Stimulated activated CD4-positive, alpha-beta T cell treated with anti-CD3 and anti-CD28 coated beads, Interleukin-4, amount 100 ng/mL, for 24 hours (primary cell): ENCODE measurements around the gene UBE2G2.
"Not testable (repeated sequence)": the region's sequence is repeated elsewhere in the genome, so short reads cannot be mapped to it uniquely, and the experiment has no call there.

Experiments used
- DNase-seq: peaks from one replicate; pipeline ENCODE4 v3.0.0-alpha.2; 2020

The UBE2G2 gene

DNA sequence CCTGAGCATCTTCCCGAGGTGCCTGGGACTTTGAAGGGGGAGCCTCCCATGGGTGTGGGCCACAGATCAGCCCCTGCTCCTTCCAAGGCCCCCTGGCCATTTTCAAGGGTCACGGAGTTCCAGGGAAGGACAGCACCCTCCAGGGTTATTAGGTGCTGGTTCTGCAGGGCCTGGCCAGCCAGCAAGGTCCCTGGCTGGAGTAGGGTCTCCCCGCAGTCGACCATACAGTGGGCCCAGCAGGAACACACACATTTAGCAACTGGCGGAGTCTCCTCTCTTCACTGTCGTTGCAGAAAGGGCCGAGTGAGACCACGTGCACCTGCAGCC is 34.0 kb upstream of the UBE2G2 start:
- DNase-seq, result no peak

DNA sequence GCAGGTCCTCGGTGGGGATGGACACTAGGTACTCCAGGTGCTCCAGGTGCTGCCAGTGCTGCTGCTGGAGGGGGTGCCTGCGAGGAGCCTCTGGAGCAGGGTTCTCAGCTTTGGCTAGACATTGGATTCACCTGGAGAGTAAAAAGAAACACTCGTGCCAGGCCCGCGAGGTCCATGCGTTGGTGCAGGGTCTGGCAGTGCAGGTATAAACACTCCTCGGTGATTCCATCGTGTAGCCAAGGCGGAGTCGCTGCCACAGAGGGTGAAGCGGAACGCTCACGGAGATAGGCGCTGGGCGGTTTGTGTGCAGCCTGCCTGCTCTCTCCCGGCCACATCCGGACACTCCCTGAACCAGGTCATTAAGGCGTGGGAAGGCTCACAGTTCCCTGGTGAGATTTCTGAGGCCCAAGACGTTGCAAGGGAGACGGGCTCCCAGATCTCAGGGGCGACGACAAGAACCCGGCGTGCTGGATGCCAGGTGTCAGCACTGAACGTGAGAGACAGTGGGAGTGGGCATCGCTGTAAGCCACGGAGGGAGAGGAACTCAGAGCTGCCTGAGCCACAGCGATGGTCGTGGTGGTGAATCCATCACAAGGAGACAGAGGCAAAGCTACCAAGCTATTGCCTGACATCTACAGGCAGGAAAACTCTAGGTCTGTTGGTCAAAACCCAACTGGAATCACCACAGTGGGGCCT is 33.5 kb upstream of the UBE2G2 start:
- no peak for DNase-seq

DNA sequence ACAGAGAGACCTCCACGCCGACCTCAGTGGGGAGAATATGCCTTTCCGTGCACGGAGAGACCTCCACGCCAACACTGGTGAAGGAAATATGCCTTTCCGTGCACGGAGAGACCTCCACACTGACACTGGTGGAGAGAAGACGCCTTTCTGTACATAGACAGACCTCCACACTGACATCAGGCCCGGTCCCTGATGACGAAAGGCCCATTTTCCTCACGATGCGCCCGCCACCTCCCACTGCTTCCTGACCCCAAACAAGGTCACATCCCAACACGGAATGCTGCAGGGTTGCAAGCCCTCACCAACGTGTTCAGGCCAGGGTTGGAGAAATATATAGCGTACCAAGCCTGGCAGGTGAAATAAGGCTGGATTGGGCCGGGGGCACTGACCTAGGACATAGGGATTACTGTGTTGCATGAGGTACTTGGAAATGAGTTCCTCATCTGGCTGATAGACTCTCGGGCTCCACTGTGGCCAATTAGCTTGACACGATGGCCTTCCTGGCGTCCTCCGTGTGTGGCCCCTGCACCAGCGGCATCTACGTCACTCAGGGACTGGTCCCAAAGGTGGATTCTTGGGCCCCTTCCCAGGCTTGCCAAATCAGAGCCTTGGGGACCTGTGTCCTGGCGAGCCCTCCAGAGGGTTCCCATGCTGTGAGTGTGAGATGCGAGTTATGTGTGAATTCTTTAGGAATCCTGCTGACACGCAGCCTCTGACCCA is 32.8 kb upstream of the UBE2G2 start:
- no peak for DNase-seq

DNA sequence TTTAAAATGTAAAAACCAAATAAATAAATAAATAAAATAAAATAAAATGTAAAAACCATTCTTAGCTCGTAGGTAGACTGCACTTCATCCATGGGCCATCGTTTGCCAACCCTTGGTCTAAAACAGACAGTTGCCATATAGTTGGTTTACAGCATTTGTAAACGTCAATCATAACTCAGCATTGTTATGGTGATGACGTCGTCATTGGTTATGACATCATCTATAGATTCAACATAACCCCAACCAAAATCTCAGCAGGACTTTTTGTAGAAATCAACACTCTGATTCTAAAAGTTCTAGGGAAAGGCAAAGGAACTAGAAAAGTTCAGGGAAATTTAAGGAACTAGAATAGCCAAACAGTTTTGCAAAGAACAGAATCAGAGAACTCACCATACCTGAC is 32.0 kb upstream of the UBE2G2 start:
- no peak for DNase-seq

DNA sequence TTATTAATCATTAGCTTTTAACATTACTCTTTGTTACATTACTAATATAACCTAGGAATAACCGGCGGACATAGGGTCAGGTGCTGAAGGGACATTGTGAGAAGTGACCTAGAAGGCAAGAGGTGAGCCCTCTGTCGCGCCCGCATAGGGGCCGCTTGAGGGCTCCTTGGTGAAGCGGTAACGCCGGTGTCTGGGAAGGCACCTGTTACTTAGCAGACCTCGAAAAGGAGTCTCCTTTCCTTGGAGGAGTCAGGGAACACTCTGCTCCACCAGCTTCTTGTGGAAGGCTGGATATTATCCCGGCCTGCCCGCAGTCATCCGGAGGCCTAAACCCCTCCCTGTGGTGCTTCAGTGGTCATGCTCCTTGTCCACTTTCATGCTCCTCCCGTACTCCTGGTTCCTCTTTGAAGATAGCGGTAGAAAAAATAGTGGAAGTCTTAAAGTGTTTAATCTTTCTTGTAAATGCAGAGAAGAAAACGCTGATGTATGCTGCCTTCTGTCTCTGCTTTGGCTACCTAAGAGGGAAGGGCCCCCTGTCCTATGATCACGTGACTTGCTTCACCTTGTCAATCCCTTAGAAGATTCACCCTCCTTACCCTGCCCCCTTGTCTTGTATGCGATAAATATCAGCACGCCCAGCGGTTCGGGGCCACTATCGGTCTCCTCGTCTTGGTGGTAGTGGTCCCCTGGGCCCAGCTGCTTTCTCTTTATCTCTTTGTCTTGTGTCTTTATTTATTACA is 31.1 kb upstream of the UBE2G2 start:
- not testable (repeated sequence) for DNase-seq

DNA sequence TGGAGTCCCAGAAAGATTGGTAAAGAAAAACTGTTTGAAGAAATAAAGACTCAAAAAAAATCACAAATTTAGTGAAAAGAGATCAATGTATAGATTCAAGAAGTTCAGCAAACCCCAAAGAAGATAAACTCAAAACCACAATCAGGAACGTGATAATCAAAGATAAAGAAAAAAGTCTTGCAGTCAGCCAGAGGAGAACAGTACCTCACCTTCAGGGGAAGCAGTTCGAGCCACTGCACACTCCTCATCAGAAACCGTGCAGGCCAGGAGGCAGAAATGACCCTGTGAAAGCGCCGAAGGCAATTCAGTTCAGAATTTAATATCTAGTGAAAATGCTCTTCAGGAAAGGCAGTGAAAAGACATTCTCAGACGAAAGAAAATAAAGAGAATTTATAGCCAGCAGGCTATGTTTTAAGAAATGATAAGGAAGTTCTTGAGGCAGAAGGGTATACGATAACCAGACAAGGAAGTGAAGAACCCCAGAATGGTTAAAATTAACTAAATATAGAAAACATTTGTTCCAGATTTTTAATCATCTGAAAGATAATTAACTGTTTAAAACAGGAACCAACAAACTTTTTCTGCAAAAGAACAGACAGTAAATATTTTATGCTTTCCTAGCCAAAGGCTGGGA is 29.7 kb upstream of the UBE2G2 start:
- DNase-seq, result no peak

DNA sequence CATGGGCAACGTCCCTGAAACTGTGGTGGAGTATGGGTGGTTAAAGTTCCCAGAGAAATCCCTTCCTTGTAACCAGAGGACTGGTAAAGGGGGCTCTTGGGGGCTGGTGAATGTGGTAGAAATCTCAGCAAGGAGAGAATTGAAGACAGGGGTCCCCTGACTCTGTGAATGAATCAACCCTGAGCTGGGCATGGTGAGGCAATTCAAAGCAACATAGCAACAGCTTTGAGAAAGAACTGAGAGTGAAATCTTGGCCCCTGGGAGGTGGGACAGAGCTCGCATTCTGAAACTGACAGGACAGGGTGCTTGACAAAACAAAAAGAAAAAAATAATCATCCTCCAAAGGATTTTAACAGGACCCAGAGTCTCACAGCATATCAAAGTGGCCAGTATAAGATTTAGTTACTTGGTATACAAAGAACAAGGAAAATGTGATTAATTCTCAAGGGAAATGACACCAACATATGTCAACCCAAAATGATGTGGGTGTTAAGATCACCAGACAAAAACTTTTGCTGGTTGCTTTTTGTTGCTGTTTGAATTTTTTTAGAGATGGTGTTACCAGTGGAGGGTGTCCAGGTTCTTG is 28.0 kb upstream of the UBE2G2 start:
- DNase-seq, result no peak

DNA sequence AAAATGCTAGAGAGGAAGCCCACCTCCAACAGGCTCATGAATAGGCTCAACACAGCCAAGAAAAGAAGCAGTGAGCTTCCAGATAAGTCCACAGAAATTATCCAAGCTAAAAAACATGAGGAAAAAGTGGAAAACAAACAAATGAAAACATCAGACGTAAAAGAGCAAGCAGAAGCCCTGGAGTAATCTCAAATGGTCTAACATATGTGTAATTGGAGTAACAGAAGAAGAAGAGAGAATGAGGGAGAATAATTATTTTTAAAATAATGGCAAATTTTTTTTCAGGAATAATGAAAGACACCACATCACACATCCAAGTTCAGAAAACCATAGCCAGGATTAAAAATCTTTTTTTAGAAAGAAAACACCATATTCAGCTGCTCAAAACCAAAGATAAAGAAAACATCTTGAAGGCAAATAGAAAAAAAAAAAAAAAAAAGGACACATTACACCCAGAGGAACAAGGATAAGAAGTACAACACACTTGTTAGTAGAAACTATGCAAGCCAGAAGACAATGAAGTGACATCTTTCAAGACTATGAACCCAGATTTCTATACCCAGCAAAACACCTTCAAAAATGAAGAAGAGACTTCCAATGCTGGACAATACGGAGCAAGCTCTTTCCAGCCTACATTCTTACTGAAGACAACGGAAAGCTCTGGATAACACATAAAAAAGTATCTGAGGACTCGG is 26.9 kb upstream of the UBE2G2 start:
- no peak for DNase-seq

DNA sequence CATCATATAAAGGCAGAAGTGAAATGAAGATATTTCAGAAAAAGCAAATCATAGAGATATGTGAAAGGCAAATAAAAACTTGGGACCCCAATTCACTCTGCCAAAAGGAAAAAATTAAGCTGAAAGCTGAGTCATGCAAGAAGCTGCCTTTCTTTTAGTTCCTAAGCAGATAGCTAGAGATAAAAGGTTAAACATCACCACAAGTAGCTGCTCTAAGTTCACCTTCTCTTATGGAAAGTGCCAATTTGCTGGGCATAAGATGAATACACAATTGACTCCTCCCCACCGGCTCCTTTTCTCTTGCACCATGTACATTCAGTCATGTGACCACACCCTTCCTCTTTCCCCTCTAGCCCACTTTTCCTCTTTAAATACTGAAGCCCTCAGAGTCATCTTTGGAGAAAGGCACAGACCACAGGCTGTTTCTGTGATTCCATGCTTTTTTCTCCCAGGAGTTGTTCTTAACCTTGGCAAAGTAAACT is 21.6 kb upstream of the UBE2G2 start:
- DNase-seq, result no peak

DNA sequence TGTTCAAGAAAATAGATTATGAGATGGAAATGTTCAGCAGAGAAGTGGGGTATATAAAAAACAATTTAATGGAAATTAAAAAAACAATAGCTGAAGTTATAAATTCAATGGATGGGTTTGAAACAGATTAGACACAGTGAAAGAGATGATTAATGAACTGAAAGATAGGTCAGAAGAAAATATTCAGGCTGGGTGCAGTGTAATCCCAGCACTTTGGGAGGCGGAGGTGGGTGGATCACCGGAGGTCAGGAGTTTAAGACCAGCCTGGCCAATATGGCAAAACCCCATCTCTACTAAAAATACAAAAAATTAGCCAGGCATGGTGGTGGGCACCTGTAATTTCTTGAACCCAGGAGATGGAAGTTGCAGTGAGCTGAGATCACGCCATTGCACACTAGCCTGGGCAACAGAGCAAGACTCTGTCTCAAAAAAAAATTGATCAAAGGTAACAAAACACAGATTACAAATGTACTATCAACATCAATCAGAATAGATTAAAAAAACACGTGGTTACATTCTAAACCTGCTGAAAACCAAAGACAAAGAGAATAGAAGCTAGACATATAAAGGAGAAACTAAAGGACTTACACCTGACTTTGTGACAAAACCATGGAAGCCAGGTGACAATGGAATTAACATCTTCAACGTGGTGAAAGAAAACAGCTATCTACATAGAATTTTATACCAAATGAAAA is 21.0 kb upstream of the UBE2G2 start:
- DNase-seq, result no peak

DNA sequence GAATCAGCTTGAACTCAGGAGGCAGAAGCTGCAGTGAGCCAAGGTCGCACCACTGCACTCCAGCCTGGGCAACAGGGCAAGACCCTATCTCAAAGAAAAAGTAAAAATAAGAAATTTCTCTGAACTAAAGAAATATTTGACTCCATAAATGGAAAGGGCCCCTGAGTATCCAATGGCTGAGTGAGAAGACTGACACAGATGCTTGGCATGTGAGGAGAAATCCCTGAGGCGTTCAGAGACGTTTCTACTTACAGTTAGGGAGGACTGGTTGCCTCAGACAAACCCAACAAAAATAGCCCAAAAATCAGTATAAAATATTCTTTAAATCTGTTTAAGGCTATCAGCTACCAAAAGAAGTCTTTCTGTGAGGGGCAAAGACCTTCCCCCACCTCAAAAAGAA is 19.2 kb upstream of the UBE2G2 start:
- DNase-seq, result no peak

DNA sequence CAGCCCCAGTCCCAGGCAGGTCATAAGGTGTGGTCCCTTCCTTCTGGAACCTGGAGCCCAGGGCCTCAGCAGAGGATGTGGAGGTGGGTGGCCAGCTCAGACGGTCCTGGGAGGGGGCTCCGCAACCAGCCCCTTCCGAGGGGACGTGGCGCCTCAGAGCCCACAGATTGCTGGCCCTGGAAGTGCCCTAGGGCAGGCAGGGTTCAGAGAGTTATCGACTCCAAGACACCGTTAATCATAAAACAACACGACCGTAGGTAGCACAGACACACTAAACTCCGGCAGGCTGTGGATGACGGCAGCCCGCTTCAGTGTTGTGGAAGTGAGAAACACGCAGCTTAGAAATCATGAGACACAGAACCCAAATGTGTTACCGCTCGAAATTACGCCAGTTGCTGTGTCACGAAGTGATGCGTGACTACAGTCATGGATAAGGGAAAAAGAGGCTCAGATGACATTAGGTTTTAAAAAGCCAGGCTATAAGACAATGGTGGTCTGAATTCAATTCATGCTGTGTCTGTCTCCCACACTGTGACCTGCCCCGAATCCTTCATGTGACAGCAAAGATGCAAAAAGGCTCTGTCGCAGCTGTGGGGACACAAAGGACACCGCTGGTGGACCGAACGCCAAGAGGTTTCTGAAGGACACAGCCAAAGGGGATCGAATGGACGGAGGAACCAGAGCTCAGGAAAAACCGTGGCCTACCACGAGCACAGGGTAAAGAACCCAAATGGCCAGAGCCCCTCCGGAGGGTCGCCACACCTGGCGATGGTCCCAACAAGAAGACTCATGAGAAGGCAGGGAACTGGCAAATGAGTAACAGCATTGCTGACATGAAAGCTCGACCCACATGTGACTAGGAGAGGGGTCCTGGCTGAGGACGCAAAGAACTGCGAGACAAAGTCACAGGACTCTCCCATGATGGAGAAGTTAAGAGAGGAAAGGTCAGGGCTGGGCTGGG is 17.9 kb upstream of the UBE2G2 start:
- DNase-seq, result no peak

DNA sequence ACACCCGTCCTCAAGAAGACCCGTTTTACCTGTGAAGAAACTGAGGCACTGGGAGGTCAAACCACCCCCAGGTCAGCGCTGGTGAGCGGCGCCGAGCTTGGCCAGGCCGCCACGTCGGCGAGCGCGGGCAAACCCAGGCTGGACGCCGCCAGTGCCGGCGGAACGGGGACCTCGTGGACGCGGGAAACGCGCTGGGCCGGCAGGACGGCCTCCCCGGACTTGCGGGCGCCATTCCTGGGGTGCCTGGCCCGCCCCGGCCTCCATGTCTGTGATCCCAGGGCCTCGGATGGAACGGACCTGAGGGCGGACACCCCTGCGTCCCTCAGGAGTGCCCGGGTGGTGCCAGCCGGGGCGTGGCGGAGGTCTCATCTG is 17.0 kb upstream of the UBE2G2 start:
- DNase-seq, result no peak

DNA sequence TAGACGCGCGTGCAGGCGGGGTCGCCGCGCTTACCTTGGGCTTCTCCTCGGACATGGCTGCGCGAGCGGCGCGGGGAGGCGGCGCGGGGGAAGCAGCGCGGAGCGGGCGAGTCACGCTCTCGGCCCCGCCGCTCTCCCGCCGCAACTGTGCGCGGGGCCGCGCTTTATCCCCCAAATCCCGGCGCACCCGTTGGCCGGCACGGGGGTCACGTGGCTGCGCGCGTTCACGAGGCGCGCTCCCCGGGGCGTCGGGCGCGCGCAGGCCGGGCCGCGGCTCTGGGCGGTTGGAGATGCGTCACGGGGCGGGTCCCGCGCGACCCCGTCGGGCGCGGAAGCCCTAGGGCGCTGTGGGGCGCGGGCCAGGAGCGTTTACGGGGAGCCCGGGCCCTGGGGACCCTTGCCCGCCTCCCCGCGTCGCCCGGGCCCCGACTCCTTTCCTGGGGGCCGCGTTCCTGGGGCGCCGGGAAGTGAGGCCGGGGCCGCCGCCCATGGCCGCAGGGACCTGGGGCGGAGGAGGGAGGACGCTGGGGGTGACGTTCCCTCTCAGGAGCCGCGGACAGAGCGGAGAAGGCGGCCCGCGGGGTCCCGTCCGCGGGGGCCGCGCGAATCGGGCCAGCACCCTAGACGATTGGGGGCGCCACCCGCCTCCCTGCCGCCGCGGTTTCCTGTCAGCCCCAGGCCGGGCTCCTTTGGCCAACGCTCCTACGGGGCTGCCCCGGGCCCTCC is 16.5 kb upstream of the UBE2G2 start, which contains the start of gene SUMO3:
TSS of gene SUMO3 (minus strand) at position 149 of the 726 bp plus-strand sequence. CDS start at position 55, 94 bp downstream.
- peak; percentile 80 for DNase-seq

DNA sequence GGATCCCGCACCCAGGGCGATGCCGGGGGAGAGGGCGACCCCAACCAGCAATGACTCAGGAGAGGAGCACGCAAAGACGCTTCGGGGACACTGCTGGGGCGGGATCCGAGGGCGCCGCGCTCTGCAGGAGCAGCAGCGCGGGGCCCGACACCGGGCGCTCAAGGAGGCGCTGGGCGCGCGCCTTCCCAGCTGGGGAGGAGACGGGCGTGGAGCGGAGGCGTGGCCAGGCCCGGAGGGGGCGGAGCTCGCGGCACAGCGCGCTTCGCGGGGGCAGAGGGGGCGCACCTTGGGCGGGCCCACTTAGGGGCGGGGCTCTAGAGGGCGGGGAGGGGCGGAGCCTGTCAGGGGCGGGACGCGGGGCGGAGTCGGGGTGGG is 15.9 kb upstream of the UBE2G2 start:
- DNase-seq, result peak; percentile 90

DNA sequence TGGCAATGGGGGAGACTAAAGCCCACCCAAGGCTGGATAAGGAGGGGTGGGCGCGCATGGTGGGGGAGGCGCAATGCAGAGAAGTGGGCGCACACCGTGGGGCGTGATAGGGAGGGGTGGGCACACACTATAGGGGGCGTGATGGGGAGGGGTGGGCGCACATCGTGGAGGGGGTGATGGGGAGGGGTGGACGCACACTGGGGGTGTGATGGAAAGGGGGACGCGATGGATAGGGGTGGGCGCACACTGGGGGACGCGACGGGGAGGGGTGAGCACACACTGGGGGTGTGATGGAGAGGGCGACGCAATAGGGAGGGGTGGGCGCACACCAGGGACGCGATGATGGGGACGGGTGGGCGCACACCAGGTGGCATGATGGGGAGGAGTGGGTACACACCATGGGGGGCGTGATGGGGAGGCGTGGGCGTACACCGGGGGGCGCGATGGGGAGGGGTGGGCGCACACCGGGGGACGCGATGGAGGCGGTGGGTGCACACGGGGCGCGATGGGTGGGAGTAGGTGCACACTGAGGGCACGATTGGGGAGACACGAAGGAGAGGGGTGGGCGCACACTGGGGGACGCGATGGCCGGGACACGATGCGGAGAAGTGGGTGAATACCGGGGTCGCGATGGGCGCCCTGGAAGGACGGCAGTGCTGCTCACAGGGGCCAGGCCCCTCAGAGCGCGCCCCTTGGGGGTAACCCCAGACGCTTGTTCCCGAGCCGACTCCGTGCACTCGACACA is 15.3 kb upstream of the UBE2G2 start:
- DNase-seq, result no peak

DNA sequence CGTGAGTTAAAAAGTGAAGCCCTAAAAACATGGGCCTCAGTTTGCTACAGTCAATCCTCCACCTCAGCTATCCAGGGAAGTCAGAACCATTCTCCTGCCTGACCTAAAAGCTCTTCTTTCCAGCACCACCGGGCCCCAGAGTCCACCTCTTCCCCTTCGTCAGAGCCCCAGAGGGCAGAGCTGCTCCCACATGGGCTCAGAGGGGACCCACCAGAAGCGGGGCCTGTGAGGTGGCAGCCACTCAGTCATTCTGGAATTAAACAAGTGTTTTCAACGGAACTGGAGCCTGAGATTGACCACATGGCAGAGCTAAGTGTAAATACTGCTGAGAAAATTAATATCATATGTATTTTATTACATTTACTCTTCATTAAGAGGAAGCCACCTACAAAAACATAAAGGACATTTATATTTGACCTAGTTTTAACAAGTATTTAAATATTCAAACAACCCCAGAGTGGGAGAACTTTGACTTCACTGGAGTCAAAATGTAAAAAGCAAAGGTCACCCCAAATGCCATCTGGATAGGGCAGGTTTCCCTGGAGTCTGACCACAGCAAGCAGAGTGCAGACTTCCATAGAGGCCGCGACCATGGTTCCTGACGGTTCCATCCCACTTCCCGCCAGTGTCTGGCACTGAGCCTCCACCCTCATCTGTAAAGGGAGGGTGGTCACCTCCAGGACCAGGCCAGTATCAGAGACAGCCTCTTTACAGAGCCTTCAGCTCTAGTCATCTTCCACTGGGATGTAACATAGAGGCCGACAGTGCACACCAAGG is 14.4 kb upstream of the UBE2G2 start:
- DNase-seq, result no peak

DNA sequence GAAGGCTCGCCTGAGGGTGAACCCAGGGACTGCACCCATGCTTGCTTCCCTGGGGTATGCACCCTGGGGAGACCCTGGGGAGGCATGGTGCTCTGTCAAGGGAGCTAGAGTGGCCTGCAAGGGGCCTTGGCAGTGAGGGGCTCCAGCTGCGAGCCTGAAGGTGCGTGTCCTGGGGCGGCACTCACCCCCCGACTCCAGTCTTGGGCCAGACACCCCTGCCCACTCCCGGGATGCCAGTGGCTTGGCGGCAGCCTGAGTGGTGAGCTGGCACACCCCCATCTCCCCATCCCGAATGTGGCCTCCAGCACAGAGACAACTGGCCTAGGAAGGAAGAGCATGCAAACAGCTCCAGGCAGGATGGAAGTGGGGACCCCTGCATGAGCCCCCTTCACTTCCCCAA is 13.6 kb upstream of the UBE2G2 start:
- no peak for DNase-seq
